HG02981 (cell line): ENCODE data around the gene RAD9A.

ENCODE experiments used
- ATAC-seq: cut with Tn5 transposase; IDR thresholded peaks from one replicate; pipeline ENCODE4 v1.9.1; 2021; ENCODE audit warnings: mild to moderate bottlenecking, moderate library complexity; ENCODE audit not compliant: unreplicated experiment

RAD9A gene

DNA sequence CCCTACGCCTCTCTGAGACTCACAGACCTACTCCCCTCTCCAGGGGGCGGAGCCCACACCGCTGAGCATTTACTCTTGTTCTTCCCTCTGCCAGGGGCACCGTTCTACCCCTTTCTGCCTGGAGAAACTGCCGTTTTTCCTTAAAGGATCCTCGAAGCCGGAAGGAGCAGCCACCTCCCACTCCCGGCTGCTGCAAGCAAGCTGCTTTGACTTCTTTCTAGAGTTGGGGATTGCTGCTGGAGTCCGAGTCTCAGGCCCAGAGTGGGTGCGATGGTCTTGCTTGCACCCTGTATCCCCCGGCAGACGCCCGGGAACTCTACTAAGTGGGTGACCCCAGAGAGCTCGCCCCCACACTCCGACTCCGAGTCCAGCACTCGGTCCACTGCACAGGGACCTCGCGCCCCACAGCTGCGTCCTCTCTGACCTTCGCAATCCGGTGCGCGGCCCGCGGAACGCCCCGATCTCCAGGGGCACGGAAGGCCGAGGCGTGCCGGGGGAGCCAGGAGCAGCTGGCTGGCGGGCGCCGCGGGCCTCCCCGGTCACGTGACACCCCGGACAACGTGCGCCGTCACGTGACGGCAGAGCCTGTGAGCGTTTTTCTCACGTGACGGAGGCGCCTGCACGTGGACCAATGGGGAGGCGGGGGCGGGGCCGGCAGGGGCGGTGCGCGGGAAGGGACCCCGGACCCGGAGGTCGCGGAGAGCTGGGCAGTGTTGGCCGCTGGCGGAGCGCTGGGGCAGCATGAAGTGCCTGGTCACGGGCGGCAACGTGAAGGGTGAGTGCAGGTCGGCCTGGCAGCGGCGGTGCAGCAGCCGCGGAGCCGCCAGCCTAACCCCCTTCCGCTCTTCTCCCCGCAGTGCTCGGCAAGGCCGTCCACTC, at the start of gene RAD9A:
Gene RAD9A (plus strand): TSS at position 683 of the 879 bp plus-strand sequence. CDS start 59 bp downstream, at position 742.
- peak; percentile 44 for ATAC-seq

DNA sequence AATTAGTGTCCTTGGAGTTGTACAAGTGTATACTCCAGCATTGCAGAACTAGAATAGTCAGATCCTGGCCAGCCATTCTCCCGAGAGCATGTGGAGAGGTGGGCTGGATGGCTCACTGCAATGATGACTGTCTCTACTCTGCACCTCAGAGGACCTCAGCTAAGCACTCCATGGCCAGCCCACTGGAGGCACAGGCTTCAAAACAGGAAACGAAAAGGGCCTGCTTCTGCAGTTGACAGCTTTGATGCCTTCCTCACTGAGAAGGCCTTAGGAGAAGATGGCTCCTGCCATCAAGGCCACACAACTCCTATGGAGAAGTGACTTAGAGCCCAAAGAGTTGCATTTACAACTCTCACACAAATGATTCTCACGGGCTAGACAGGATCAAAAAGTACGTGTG, 47.5 kb upstream of the RAD9A start:
- ATAC-seq, result no peak

DNA sequence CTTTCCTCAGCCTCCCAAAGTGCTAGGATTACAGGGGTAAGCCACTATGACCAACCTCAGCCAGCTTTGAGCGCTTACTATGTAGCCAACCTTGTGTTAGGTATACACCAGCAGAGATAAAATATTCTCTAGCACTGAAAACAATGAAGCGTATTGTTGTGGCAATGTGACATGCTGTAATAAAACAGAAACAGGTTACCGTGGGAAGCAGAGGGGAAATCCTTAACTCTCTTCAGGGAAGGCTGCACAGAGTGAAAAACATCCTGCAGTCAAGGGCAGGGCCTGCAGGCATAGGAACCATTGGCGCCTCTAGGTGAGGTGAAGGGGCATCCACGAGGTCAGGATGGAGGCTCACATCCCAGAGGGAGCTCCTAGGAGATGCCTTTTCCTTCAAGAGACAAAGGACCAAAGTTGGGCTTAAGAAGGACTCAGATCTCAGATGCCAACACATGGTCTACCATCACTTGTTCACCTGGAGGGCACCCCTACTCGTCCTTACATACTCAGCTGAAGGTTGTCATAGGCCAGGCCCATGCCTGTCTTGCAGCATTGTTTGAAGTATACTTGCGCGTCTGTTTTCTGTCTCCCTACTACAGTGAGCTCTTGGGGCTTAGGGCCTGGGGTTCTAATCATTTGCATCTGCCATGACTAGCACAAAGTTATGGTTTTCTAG, 46.4 kb upstream of the RAD9A start:
- ATAC-seq, result no peak

DNA sequence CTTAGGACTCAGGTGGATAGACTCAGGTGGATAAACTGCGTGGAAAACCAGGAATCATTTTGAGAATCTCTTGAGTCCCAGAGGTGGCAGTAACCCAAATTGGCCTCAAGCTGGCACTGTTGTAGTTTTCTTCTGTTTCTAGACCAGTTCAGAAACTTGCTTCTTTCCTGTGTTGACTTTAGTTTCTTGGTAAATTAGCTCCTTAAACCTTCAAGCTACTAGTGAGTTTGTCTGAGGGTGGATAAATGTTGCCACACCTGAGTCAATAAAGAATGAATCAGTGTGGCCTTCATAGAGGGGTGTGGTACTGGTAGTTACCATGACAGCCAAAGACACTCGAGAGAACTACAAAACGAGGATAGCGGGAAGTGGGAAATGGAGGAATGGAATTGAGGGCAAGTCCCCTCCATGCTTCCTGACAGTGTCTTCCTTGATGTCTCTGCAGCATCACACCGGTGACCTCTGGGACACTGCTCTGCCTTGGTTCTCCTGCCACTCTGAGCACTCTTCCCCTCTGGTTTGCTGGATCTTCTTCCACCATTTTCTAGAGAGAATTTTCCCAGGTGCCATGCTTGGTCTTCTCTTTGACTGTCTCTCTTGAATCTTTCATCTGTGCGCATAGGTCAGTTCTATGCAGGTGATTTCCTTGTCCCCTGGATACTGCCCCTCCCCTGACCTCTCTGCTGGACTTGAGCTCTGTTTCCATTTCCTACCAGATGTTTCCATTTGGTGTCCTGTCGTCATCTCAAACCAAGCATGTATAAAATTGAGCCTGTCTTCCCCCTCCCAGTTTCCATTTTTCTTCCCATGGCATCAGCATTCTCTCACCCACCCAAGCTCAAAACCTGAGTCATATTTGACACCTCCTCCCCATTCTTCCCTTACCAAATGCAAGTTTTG, 45.6 kb upstream of the RAD9A start:
- no peak for ATAC-seq

DNA sequence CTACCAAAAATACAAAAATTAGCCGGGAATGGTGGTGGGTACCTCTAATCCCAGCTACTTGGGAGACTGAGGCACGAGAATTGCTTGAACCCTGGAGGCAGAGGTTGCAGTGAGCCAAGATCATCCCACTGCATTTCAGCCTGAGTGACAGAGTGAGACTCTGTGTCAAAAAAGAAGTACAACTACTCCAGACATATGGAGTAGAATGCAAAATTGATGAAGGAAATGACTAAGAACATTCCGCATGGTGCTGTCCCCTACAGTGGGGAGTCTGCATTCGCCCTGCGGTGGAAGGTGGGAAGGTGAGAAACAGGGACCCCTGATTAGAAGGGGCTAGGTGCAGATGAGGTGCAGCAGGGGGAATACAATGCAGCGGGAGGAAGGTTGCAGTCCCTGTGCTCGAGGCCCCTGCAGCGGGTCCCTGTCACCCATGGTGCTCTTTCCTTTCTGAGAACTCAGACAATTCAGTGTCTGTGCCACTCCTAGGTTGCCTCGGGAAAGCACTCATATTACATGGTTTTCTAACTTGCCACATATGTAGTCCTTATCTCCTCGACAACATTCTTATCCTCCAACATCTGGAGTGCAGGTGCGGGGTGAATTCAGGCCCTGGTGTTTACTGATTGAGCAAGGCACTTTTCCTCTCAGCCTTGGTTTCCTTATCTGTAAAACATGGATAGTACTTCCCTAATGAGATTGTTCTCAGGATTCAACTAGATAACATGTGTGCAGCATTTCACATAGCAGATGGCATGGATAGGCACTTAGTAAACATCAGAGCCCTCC, 43.6 kb upstream of the RAD9A start:
- ATAC-seq, result no peak

DNA sequence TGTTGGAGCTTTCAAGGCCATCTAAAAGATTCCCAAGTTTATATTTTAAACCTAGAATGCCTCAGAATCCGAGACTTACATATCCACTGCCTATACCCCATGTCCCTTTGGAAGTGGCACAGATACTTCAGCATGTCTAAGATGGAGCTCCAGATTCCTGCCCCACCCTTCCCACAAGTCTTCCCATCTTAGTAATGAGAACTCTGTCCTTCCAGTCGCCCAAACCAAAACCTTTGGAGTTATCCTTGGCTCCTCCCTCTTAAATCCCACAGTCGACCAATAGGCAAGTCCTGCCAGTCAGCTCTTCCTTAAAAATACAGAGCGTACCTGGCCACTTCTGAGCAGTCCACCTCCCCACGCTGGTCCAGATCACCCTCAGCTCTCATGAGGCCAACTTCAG, 42.8 kb upstream of the RAD9A start:
- no peak for ATAC-seq

DNA sequence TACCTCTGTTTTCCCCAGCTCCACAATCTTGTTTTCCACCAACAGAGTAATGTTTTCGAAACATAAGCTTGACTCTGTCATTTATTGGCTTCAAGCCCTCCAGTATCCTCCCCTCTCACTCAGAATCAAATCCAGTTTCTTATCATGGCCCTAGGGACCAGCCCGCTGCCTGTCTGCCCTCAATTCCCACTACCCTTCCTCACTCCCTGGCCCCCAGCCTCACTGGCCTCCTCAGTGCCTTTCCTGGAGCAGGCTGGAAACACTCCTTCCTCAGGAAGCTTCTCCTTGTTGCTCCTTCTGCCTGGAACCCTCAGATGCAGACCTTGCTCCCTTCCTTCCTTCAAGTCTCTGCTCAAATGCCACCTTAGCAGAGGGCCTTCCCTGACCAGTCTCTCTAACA, 42.3 kb upstream of the RAD9A start:
- no peak for ATAC-seq

DNA sequence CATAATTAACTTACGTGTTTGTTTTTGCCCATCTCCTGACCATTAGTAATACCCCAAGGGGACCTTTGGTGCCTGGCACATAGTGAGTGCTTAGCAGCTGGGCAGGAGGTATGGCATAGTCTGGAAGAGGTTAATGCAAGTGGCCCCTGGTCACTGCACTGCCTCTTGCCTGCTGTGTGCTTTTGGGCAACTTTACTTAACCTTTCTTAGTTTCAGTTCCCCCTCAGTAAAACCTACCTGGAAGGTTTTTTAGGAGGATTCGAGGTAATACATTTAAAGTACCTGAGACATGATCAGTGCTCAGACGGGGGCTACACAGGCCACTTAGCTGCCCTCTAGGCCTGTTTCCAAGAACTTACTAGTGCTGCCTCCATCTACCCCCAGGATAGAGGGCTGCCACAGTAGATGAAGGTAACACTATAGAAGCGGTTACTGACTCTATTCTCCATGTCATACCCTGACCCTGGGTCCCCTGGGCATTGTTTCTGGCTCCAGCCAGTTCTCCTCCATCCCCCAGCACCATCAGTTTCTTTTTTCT, 41.8 kb upstream of the RAD9A start:
- ATAC-seq, result no peak

DNA sequence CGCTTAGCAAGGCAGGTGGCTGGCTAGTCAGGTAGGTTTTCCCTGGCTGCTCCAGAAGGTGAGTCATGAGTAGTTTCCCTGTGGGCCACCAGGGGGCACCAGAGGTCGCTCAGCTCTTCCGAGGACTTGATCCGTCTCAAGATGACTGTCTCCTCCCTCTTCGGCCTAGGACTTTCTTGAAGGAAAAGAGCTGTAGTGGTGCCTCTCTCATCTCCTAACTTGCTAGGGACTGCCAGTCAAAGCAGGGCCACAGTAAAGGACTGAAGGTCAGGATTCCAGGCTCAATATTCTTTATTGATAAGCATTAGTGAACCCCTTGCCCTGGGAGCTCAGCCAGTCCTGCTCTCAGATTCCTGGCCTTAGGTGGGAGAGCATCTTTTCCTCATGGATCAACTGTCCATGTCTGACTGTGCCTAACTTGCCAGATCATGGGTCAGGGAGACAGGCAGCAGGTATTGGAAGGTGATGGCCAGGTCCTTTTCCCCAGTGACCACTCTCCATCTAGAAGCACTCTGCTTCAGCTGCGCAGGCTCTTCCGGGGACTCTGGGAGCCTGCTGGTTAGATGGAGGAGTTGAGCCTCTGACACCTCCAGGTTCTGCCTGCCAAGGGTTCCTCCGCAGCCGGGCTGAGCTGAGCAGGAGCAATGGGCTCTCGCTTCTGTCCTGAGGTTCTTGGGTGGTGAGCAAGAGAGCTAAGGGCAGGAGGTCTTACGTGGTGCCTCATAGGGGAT, 40.3 kb upstream of the RAD9A start:
- no peak for ATAC-seq

DNA sequence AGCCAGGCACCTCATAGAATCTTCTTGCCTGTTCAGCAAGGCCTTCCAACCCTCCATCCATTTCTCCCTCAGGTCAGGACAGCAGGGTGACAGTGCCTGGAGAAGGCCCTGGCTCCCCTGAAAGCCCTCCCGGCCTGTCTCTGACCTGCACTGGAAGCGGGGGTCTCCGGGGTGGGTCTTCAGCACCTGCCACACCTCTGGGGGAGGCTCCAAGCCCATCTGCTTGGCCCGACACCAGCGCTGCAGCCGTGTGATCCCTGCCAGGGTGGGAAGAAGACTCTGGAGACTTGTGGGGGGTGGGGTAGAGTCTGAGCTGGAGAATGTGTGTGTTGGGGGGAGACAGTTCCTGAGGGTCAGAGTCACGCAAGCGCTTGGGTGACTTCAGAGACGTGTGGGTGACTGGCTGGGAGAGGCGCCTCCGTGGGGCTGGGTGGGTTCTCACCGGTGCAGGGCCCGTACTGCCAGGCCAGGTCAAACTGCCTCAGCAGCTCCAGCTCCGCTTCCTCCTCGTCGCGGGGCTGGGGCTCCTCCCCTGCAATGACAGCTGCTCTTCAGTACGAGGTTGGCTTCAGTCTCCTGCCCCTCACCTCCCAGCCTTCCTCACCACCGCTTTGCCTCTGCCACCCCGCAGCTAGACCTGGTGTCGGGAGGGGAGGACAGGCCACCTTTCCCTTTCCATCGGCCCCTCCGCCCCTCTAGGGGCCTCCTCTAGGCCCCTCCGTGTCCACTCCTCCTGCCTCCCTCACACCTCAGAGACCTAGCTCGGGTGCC, 39.1 kb upstream of the RAD9A start:
- peak; percentile 8 for ATAC-seq

DNA sequence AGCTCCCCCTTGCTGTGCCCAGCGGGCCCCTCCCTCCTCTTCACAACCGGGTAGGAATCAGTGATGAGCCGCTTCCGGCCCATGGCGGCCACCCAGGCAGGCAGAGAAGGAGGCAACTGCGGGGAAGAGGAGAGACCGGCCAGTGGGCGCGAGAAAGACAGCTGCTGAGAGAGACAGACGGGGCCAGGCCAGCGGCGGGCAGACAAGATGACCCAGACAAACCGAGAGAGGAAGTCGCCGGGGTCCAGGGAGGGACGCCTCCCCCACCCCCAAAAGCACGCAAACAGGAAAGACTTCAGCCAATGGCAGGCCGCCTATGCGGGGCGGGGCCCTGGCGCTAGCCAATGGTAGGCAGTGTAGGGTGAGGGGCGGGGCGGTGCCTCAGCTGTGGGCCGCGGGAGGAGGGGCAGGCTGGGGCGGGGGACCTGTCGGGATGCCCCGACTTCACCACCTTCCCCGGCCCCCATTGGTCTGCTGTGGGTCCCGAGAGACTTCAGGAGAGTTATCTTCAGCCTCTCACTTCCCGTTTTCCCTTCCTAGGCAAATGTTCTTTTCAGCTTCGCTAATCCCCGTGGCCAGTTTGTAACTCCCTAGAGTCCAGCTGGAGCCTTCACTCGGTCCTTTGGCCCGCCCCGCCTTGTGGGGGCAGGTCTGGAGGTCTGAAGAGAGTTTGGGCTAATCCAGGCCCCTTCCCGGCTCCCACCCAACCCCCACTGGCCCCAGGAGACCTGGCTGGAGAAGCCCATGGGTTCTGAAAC, 38.3 kb upstream of the RAD9A start, which contains the start of gene POLD4:
Gene POLD4 (minus strand): TSS at position 230 of the 758 bp plus-strand sequence. CDS start 147 bp downstream, at position 83.
- ATAC-seq, result peak; percentile 67

DNA sequence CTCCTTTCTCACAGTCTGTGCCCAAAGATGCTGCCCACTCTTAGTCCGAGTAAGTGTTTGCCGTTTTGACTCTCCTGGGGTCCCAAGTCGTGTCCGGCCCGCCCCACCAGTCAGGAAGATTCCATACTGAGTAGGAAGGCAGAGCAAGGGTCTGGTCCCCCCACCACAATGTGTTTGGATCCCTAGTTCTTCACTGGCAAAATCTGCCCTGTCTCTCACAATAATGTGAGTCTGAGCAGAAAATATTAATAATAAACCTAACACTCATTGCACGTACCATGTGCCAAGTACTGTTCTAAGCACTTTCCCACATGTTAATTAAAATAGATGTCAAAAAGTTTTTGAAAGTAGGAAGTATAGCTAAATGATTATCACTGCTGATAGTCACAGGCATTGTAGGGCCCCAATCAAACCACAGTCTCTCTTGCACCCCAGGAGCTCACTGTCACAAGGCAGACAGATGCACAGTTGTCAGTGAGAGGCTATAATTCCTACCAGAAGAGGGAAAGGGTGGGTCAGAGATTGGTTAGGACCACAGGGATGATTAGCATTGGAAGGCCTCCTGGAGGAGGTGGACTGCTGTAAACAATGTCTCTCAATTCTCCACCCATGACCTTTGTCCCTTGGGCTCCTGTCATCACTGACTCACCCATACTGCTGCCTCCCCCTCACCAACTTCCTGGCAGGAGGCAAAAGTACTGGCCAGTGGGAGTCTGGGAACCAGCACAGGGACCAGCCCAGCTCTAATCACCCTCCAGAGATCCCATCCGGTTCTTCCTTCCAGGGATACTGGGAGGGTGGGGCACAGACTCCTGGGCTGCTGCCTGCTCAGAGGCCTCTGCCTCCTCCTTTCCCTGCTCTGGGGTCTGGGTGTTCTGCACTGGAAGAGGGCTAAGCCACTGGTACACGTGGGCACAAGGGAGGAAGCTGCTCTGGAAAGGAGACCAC, 37.4 kb upstream of the RAD9A start:
- ATAC-seq, result peak; percentile 0

DNA sequence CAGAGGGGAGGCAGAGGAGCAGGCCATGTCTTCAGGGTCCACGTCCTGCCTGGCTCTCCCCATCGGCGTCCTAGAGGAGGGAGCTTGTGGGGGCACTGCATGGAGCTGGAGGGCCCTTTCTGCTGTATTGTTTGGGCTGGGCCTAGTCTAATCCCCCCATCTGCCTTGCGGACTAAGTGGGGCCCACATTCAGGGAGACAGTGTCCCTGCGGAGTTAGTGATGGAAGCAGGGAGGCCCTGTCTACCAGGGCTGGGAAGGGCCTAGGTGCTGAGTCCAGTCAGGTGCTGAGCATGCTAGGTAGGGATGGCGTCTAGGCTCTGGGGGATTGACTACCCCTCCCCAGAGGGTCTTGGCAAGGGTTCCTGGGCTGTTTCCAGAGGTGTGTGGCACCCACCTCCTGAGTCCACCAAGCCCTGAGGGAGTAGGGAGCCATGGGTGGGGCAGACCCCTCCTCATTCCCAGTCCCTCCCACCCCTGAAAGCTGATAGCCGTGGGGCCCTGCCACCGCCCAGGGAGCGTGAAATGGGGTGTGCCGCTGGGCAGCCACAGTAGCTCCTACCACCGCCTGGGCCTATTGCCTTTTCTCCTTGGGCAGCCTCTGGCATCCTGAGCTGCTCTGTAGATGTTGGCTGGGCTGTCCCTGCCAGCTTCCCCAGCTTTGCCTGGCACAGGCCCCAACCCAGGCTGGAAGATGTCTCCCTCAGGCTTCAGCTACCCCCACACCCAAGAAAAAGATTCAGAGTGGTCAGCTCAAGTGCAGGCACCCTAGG, 36.6 kb upstream of the RAD9A start:
- ATAC-seq, result no peak

DNA sequence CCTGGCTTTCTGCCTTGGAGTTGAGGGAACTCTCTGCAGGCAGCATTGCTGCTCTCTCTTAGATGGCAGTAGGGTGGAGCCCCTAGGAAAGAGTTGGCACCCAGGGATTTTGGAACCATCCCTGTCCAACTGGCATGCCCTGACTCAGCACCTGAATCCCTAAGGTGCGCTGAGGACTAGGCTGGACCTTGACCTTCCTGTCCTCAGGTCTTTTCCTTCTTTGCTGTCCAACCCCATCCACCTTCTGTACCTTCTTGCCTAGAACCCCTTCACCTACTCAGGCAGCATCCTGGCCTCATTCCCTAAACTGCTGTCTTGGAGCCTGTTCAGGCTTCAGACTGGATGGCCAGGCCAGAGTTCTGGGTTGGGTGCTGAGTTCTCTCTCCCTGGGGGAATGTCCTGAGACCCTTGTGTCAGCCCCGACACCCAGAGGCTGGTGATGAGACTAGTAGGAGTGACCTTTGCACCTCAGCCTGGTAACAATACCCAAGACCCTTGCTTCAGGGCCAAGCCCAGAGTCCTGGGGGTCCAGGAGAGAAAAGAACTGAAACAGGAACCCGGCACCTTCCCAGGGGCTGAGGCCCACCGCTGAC, 35.9 kb upstream of the RAD9A start:
- no peak for ATAC-seq

DNA sequence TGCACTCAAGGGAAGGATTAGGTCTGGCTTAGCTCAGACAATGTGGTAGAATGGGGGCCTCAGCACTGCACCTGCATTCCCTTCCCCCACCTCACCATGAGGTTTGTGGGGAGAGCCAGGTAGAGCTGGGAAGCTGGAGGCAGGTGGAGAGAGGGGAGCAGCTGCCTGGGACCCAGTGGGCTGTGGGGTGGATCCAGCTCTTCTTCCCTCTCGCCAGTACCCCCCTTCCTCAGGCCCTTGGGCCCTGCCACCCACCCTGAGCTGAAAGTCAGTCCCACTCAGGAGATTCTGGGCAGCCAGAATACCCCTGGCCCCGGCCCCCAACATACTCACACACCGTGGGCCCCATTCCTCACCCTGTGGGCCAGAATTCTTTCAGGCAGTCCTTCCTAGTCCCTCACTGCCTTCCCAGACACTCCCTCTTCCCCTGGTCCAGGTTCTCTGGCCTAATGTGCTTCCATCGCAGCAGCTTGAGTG, 35.4 kb upstream of the RAD9A start:
- no peak for ATAC-seq
